Stimulated activated naive B cell treated with anti-CD40 and anti-IgM and Interleukin-4, amounts not matched to agents 10 μg/mL and 1 μg/mL and 100 μg/mL, for 72 hours (primary cell): ENCODE results near the gene MYLK4.

Source experiments
- ATAC-seq, 2 donors: fragments of 150-1000 bp; cut with Tn5 transposase; replicated peaks; 2 replicates each; pipeline ENCODE4 v1.10.0; 2021; ENCODE audit warnings: moderate library complexity in 1 of 2
- DNase-seq: peaks from one replicate; pipeline ENCODE4 v3.0.0; 2021
- H3K27ac Mint-ChIP-seq: one replicate; pipeline ENCODE4 v1.8.0; 2022; ENCODE audit warnings: mild to moderate bottlenecking, mixed read lengths
- H3K27me3 Mint-ChIP-seq, 2 donors: one replicate each; pipeline ENCODE4 v1.8.0; 2022; ENCODE audit warnings: mixed read lengths in 2 of 2
- H3K36me3 Mint-ChIP-seq, 2 donors: one replicate each; pipeline ENCODE4 v1.8.0; 2022; ENCODE audit warnings: mixed read lengths in 2 of 2, mild to moderate bottlenecking in 1 of 2
- H3K4me1 Mint-ChIP-seq, 2 donors: one replicate each; pipeline ENCODE4 v1.8.0; 2022; ENCODE audit warnings: mixed read lengths in 2 of 2, mild to moderate bottlenecking in 1 of 2
- H3K4me3 Mint-ChIP-seq, 2 donors: one replicate each; pipeline ENCODE4 v1.8.0; 2022; ENCODE audit warnings: mild to moderate bottlenecking in 2 of 2, mixed read lengths in 2 of 2, moderate library complexity in 1 of 2
- H3K9me3 Mint-ChIP-seq, 2 donors: one replicate each; pipeline ENCODE4 v1.8.0; 2022; ENCODE audit warnings: mixed read lengths in 2 of 2, mild to moderate bottlenecking in 1 of 2

Gene MYLK4

GRCh38 chr6:2784930-2785329 lies 34.2 kb upstream of the MYLK4 start:
- peaks cover 5 to 14% of the 10 kb centered on the region in 2 donors for H3K4me1 Mint-ChIP-seq
- no peak overlapping the region for H3K4me3 Mint-ChIP-seq
- ATAC-seq (no peak), DNase-seq (no peak)
- no peaks in the 10 kb centered on the region for H3K27me3 Mint-ChIP-seq
- H3K27ac Mint-ChIP-seq, result peak overlapping the region; percentile 33
- H3K9me3 Mint-ChIP-seq, result no peaks in the 10 kb centered on the region
- H3K36me3 Mint-ChIP-seq, result peaks cover 36 to 56% of the 10 kb centered on the region in 2 donors

- no peak for ATAC-seq
- Mint-ChIP-seq H3K27me3 (no peaks in the 10 kb centered on the region), H3K9me3 (no peaks in the 10 kb centered on the region), H3K36me3 (peaks cover 36 to 58% of the 10 kb centered on the region in 2 donors), H3K27ac (no peak overlapping the region), H3K4me3 (no peak overlapping the region), H3K4me1 (peaks cover 5 to 14% of the 10 kb centered on the region in 2 donors)
- DNase-seq, result no peak
Observed at GRCh38 chr6:2784061-2784460, 33.3 kb upstream of the MYLK4 start.

- peaks cover 5 to 14% of the 10 kb centered on the region in 2 donors for H3K4me1 Mint-ChIP-seq
- H3K36me3 Mint-ChIP-seq, result peaks cover 36 to 59% of the 10 kb centered on the region in 2 donors
- H3K27ac Mint-ChIP-seq, result peak overlapping the region; percentile 66
- no peaks in the 10 kb centered on the region for H3K27me3 Mint-ChIP-seq
- no peak for DNase-seq
- H3K9me3 Mint-ChIP-seq, result no peaks in the 10 kb centered on the region
- H3K4me3 Mint-ChIP-seq, result no peak overlapping the region
- ATAC-seq, result no peak
Observed at GRCh38 chr6:2783188-2783963, 32.7 kb upstream of the MYLK4 start.

- peaks cover 5 to 16% of the 10 kb centered on the region in 2 donors for H3K4me1 Mint-ChIP-seq
- DNase-seq, result no peak
- peak overlapping the region; percentile 59 for H3K27ac Mint-ChIP-seq
- H3K27me3 Mint-ChIP-seq, result no peaks in the 10 kb centered on the region
- H3K36me3 Mint-ChIP-seq, result peaks cover 36 to 56% of the 10 kb centered on the region in 2 donors
- H3K9me3 Mint-ChIP-seq, result no peaks in the 10 kb centered on the region
- no peak overlapping the region for H3K4me3 Mint-ChIP-seq
- no peak for ATAC-seq
Observed at GRCh38 chr6:2782825-2783187, 32.1 kb upstream of the MYLK4 start.

- Mint-ChIP-seq H3K27ac (no peak overlapping the region), H3K4me3 (no peak overlapping the region), H3K36me3 (peaks cover 33 to 51% of the 10 kb centered on the region in 2 donors), H3K27me3 (no peaks in the 10 kb centered on the region), H3K4me1 (peaks cover 7 to 21% of the 10 kb centered on the region in 2 donors), H3K9me3 (no peaks in the 10 kb centered on the region)
- no peak for DNase-seq
- no peak for ATAC-seq
Observed at GRCh38 chr6:2782356-2782708, 31.6 kb upstream of the MYLK4 start.

- Mint-ChIP-seq H3K4me1 (peaks cover 7 to 21% of the 10 kb centered on the region in 2 donors), H3K9me3 (no peaks in the 10 kb centered on the region), H3K36me3 (peaks cover 29 to 47% of the 10 kb centered on the region in 2 donors), H3K4me3 (no peak overlapping the region), H3K27me3 (no peaks in the 10 kb centered on the region), H3K27ac (no peak overlapping the region)
- DNase-seq (no peak), ATAC-seq (no peak)
Observed at GRCh38 chr6:2781685-2782355, 31.1 kb upstream of the MYLK4 start.

GRCh38 chr6:2780102-2780737 lies 29.5 kb upstream of the MYLK4 start:
- H3K27ac Mint-ChIP-seq, result no peak overlapping the region
- DNase-seq, result no peak
- H3K36me3 Mint-ChIP-seq, result peaks cover 27 to 45% of the 10 kb centered on the region in 2 donors
- peaks cover 11 to 26% of the 10 kb centered on the region in 2 donors for H3K4me1 Mint-ChIP-seq
- no peaks in the 10 kb centered on the region for H3K9me3 Mint-ChIP-seq
- no peaks in the 10 kb centered on the region for H3K27me3 Mint-ChIP-seq
- no peak overlapping the region for H3K4me3 Mint-ChIP-seq
- no peak for ATAC-seq

GRCh38 chr6:2777249-2777648 lies 26.5 kb upstream of the MYLK4 start:
- Mint-ChIP-seq H3K27me3 (no peaks in the 10 kb centered on the region), H3K27ac (no peak overlapping the region), H3K4me3 (no peak overlapping the region), H3K9me3 (no peaks in the 10 kb centered on the region), H3K36me3 (peaks cover 23 to 37% of the 10 kb centered on the region in 2 donors), H3K4me1 (peaks cover 14 to 31% of the 10 kb centered on the region in 2 donors)
- DNase-seq (no peak), ATAC-seq (no peak)

GRCh38 chr6:2775003-2775402 lies 24.3 kb upstream of the MYLK4 start:
- Mint-ChIP-seq H3K9me3 (no peaks in the 10 kb centered on the region), H3K4me3 (no peak overlapping the region), H3K36me3 (peaks cover 18 to 33% of the 10 kb centered on the region in 2 donors), H3K4me1 (peaks cover 23 to 38% of the 10 kb centered on the region in 2 donors), H3K27me3 (no peaks in the 10 kb centered on the region), H3K27ac (no peak overlapping the region)
- no peak for DNase-seq
- no peak for ATAC-seq

GRCh38 chr6:2773449-2773848 lies 22.7 kb upstream of the MYLK4 start:
- Mint-ChIP-seq H3K36me3 (peaks cover 19 to 37% of the 10 kb centered on the region in 2 donors), H3K4me1 (peaks cover 27 to 45% of the 10 kb centered on the region in 2 donors), H3K9me3 (no peaks in the 10 kb centered on the region), H3K27me3 (no peaks in the 10 kb centered on the region), H3K4me3 (no peak overlapping the region), H3K27ac (no peak overlapping the region)
- no peak for DNase-seq
- ATAC-seq, result no peak

- no peak overlapping the region for H3K4me3 Mint-ChIP-seq
- no peaks in the 10 kb centered on the region for H3K9me3 Mint-ChIP-seq
- no peak overlapping the region for H3K27ac Mint-ChIP-seq
- peaks cover 20 to 41% of the 10 kb centered on the region in 2 donors for H3K36me3 Mint-ChIP-seq
- no peak for ATAC-seq
- H3K4me1 Mint-ChIP-seq, result peaks cover 33 to 50% of the 10 kb centered on the region in 2 donors
- no peaks in the 10 kb centered on the region for H3K27me3 Mint-ChIP-seq
- no peak for DNase-seq
Observed at GRCh38 chr6:2772840-2773239, 22.1 kb upstream of the MYLK4 start.

- DNase-seq, result no peak
- no peak for ATAC-seq
- Mint-ChIP-seq H3K4me3 (no peak overlapping the region), H3K4me1 (peaks cover 36 to 50% of the 10 kb centered on the region in 2 donors), H3K27ac (no peak overlapping the region), H3K36me3 (peaks cover 17 to 38% of the 10 kb centered on the region in 2 donors), H3K9me3 (no peaks in the 10 kb centered on the region), H3K27me3 (no peaks in the 10 kb centered on the region)
Observed at GRCh38 chr6:2771079-2771478, 20.4 kb upstream of the MYLK4 start.

GRCh38 chr6:2770171-2770570 lies 19.4 kb upstream of the MYLK4 start:
- H3K4me3 Mint-ChIP-seq, result no peak overlapping the region
- no peaks in the 10 kb centered on the region for H3K27me3 Mint-ChIP-seq
- no peak overlapping the region for H3K27ac Mint-ChIP-seq
- H3K36me3 Mint-ChIP-seq, result peaks cover 15 to 34% of the 10 kb centered on the region in 2 donors
- ATAC-seq (no peak), DNase-seq (no peak)
- H3K9me3 Mint-ChIP-seq, result no peaks in the 10 kb centered on the region
- H3K4me1 Mint-ChIP-seq, result peaks cover 34 to 45% of the 10 kb centered on the region in 2 donors

GRCh38 chr6:2768696-2769095 lies 18.0 kb upstream of the MYLK4 start:
- peak overlapping the region; percentile 70 to 80 for H3K4me3 Mint-ChIP-seq
- H3K36me3 Mint-ChIP-seq, result peaks cover 7 to 24% of the 10 kb centered on the region in 2 donors
- no peaks in the 10 kb centered on the region for H3K9me3 Mint-ChIP-seq
- H3K4me1 Mint-ChIP-seq, result peaks cover 33 to 43% of the 10 kb centered on the region in 2 donors
- DNase-seq (no peak), ATAC-seq (no peak)
- no peaks in the 10 kb centered on the region for H3K27me3 Mint-ChIP-seq
- no peak overlapping the region for H3K27ac Mint-ChIP-seq
